ENCODE results near the gene COL6A3. TPM values are rescaled to one million over a fixed set of nuclear protein-coding genes. Genes with fewer than 3 reads are reported as not detected.

COL6A3 gene
- total and polyA plus RNA-seq, 2 of the 13 experiments (the other 11 are each of a cell fraction or from before 2014, with no cell fraction given): 0.03 TPM; not detected in 1

GRCh38 chr2:237451643-237452469 is 37.9 kb upstream of the COL6A3 start:
- no peak overlapping the region for H3K27ac ChIP-seq (ENCODE audit: extremely low read length, insufficient read depth, low read length)
- ATAC-seq (peak; percentile 46; the same call in 2 of the 3 replicates), FAIRE-seq (no peak), DNase-seq (ENCODE audit: low spot score) (no peak)
- no peak overlapping the region for H3K4me2 ChIP-seq (ENCODE audit: low read depth, low read length)
- POLR2A ChIA-PET: no interaction called here
- H3K4me3 ChIP-seq (replicated peaks in 1 of 3; ENCODE audit: insufficient read depth in 1 of 3, low read depth in 2 of 3, low read length in 3 of 3): no peak overlapping the region
- no peaks in the 10 kb centered on the region for H3K36me3 ChIP-seq (replicated peaks in 1 of 2; ENCODE audit: control insufficient read depth in 1 of 2, insufficient read depth in 2 of 2, low read length in 2 of 2)
- no peak overlapping the region for H2AFZ ChIP-seq (ENCODE audit: low read length)
- in situ Hi-C loops (cut with HindIII; ENCODE audit: extremely low pct_ligation_motif_present, low pct_unique_long_range_greater_than_20kb) (no loop called here), intact Hi-C loops (cut with micrococcal nuclease; ENCODE audit: unreplicated experiment) (no loop called here)
- peaks cover 2% of the 10 kb centered on the region; the same call in 1 of the 2 replicates for H4K20me1 ChIP-seq (ENCODE audit: insufficient read depth, low read length)
- no TSS peak for BruUV-seq (replicated peaks)
- no peak overlapping the region for H3K9ac ChIP-seq (ENCODE audit: insufficient read depth, low read depth, low read length)
- H3K27me3 ChIP-seq (ENCODE audit: control insufficient read depth in 1 of 2, insufficient read depth in 2 of 2, low read length in 2 of 2): peaks cover 0 to 62% of the 10 kb centered on the region in 2 experiments; a peak in 4 of 5 replicates
- no peak for TF ChIP-seq ZNF503 (CRISPR knock-in tag; IDR thresholded peaks at IDR 0.05)
- TF ChIP-seq ETS1 (CRISPR knock-in tag; IDR thresholded peaks at IDR 0.05): no peak
- TF ChIP-seq ZSCAN5A (CRISPR knock-in tag; IDR thresholded peaks at IDR 0.05; ENCODE audit: borderline replicate concordance): no peak
- no peak for TF ChIP-seq THAP9 (CRISPR knock-in tag; IDR thresholded peaks at IDR 0.05; ENCODE audit: borderline replicate concordance)
- no peak for TF ChIP-seq ZNF567 (CRISPR knock-in tag; IDR thresholded peaks at IDR 0.05; ENCODE audit: borderline replicate concordance)
- TF ChIP-seq ZNF333 (CRISPR knock-in tag; IDR thresholded peaks at IDR 0.05; ENCODE audit: borderline replicate concordance): no peak
- TF ChIP-seq TIGD3 (CRISPR knock-in tag; IDR thresholded peaks at IDR 0.05; ENCODE audit: borderline replicate concordance): no peak
- TF ChIP-seq TARDBP (CRISPR knock-in tag; IDR thresholded peaks at IDR 0.05): no peak
- TF ChIP-seq THAP11 (CRISPR knock-in tag; IDR thresholded peaks at IDR 0.05): no peak
- TF ChIP-seq PHF21A (CRISPR knock-in tag; IDR thresholded peaks at IDR 0.05): no peak
- no peak for TF ChIP-seq CBX2 (IDR thresholded peaks at IDR 0.05; ENCODE audit: low read depth, low read length)
- no peak for TF ChIP-seq CBX2 (CRISPR knock-in tag; IDR thresholded peaks at IDR 0.05; ENCODE audit: low read depth)
- TF ChIP-seq ZBTB38 (CRISPR knock-in tag; IDR thresholded peaks at IDR 0.05): no peak
- H3K9me3 ChIP-seq (ENCODE audit: low read length): no peaks in the 10 kb centered on the region
- peaks cover 6% of the 10 kb centered on the region; the same call in 1 of the 2 replicates for H3K4me1 ChIP-seq (ENCODE audit: insufficient read depth, low read length)
- CTCF ChIA-PET (ENCODE audit: low intra/inter-chr PET ratio, low total read pairs): no interaction called here
- WGBS (ENCODE audit: low lambda C conversion rate): 28% methylated on average over 20 of the region's 20 CpGs
- H3K79me2 ChIP-seq (ENCODE audit: insufficient read depth, low read length): no peaks in the 10 kb centered on the region

Measured in HepG2 (cell line).